Measurements from ENCODE around the gene SLC6A12. TPM values are rescaled to one million over a fixed set of nuclear protein-coding genes. Genes with fewer than 3 reads are reported as not detected.

The SLC6A12 gene
- total RNA-seq, 1 experiment from 2014 or later: 0.17 TPM

DNA sequence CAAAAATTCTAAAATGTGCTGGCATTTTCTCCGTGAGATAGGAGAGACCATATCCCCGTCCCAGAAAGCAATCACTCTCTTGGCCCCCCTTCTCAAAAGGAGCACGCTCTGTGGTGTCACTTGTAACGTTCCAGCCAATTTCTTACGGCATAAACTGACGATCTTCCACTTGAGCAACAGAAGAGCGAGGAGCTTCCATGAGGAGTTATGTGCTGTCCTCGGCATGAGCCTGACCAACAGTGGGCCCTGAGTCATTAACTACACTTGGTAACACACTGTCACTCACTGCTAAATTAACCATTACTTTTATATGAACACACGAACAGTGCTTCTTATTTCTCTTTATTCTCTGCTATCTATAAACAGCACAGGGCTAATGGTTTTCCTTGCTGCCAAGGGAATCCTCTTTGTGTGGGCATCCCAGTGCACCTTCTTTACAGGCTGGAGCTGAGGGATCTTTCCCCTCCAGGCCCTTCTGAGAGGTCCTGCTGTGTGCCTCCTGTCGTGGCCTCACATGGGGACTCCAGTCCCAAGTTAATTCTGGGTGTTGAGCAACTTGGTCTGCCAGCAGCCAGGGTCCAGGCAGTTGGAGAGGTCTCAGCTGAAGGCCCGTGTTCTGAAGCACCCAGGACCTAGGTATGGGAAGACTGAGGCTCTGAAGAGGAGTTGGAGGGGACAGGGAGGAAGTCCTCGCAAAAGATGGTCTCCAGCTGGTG, 39.3 kb upstream of the SLC6A12 start:
- H2BK20ac ChIP-seq (ENCODE audit: low read depth, low read length, poor library complexity, severe bottlenecking): no peak overlapping the region
- H3K79me1 ChIP-seq (ENCODE audit: insufficient read depth, low read depth, low read length, poor library complexity, severe bottlenecking): no peaks in the 10 kb centered on the region
- H2BK120ac ChIP-seq (ENCODE audit: low read depth, low read length, poor library complexity, severe bottlenecking): no peak overlapping the region
- no peak overlapping the region for H2BK12ac ChIP-seq (ENCODE audit: insufficient read length, low read depth, low read length)
- no peak overlapping the region for H4K91ac ChIP-seq (ENCODE audit: insufficient read length, low read depth, low read length)
- H3K18ac ChIP-seq (ENCODE audit: insufficient read length, low read depth, low read length): no peak overlapping the region
- no peak overlapping the region; a peak in 1 of 7 replicates for H3K27ac Mint-ChIP-seq
- H3K27ac ChIP-seq (ENCODE audit: insufficient read length, low read depth, low read length): no peak overlapping the region
- H4K5ac ChIP-seq (ENCODE audit: insufficient read length, low read depth, low read length): no peak overlapping the region
- peaks cover 0 to 2% of the 10 kb centered on the region in 2 experiments; a peak in 2 of 5 replicates for H3K9me3 Mint-ChIP-seq
- H2AK5ac ChIP-seq (ENCODE audit: insufficient read length, low read length): no peak overlapping the region
- H4K20me1 ChIP-seq (ENCODE audit: control insufficient read depth, insufficient read depth, insufficient read length): no peaks in the 10 kb centered on the region
- no peak overlapping the region for H3K9ac ChIP-seq (ENCODE audit: extremely low read depth, insufficient read length, low read length)
- peaks cover 37% of the 10 kb centered on the region for H3K27me3 Mint-ChIP-seq (ENCODE audit: low read depth)
- no peak overlapping the region for H3K4me3 Mint-ChIP-seq
- no peak overlapping the region for H3T11ph ChIP-seq (ENCODE audit: low read length)
- no peak overlapping the region for H3K56ac ChIP-seq (ENCODE audit: insufficient read length, low read depth, low read length)
- DNase-seq: no peak
- H3K27me3 ChIP-seq (ENCODE audit: insufficient read depth, low read length): no peaks in the 10 kb centered on the region
- no peaks in the 10 kb centered on the region for H3K36me3 Mint-ChIP-seq (ENCODE audit: insufficient read depth in 1 of 3, low read depth in 3 of 3)
- H3K23ac ChIP-seq (ENCODE audit: insufficient read length, low read depth, low read length): no peak overlapping the region
- H4K8ac ChIP-seq (replicated peaks; ENCODE audit: insufficient read length, low read depth, low read length): no peak overlapping the region
- no peaks in the 10 kb centered on the region for H3K79me2 ChIP-seq (ENCODE audit: insufficient read depth, low read length)
- no peaks in the 10 kb centered on the region for H3K9me3 ChIP-seq (ENCODE audit: control insufficient read depth, low read depth, low read length)
- no peaks in the 10 kb centered on the region; the same call in 1 of the 2 replicates for H3K4me1 ChIP-seq (ENCODE audit: insufficient read depth, low read length)
- no peak overlapping the region for H2BK5ac ChIP-seq (ENCODE audit: insufficient read length, low read length)
- H2AFZ ChIP-seq (ENCODE audit: low read length): no peak overlapping the region
- no peak overlapping the region for H3K4ac ChIP-seq (ENCODE audit: low read depth, low read length)
- H2BK15ac ChIP-seq (ENCODE audit: low read depth, low read length): no peak overlapping the region
- H3K4me1 Mint-ChIP-seq: peaks cover 4 to 8% of the 10 kb centered on the region in 2 experiments; a peak in 3 of 4 replicates
- no peak overlapping the region for H3K14ac ChIP-seq (ENCODE audit: insufficient read depth, low read length)
- WGBS (ENCODE audit: extremely low coverage, insufficient read length, low lambda C conversion rate): no CpG with 5 or more reads among the region's 12 CpGs
- H3K23me2 ChIP-seq (ENCODE audit: insufficient read length, low read depth, low read length, poor library complexity, severe bottlenecking): no peaks in the 10 kb centered on the region
- TF ChIP-seq, protein P1, sequence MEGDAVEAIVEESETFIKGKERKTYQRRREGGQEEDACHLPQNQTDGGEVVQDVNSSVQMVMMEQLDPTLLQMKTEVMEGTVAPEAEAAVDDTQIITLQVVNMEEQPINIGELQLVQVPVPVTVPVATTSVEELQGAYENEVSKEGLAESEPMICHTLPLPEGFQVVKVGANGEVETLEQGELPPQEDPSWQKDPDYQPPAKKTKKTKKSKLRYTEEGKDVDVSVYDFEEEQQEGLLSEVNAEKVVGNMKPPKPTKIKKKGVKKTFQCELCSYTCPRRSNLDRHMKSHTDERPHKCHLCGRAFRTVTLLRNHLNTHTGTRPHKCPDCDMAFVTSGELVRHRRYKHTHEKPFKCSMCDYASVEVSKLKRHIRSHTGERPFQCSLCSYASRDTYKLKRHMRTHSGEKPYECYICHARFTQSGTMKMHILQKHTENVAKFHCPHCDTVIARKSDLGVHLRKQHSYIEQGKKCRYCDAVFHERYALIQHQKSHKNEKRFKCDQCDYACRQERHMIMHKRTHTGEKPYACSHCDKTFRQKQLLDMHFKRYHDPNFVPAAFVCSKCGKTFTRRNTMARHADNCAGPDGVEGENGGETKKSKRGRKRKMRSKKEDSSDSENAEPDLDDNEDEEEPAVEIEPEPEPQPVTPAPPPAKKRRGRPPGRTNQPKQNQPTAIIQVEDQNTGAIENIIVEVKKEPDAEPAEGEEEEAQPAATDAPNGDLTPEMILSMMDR (conservative IDR thresholded peaks at IDR 0.05): no peak
- no peak overlapping the region for H3K4me2 ChIP-seq (ENCODE audit: insufficient read depth, insufficient read length, low read length)
